ENCODE measurements around the gene GIMAP6. TPM values are rescaled to one million over a fixed set of nuclear protein-coding genes. Genes with fewer than 3 reads are reported as not detected.

Gene GIMAP6
- total and polyA plus RNA-seq, 2 of the 4 experiments (the other 2 are of a cell fraction), result not detected

DNA sequence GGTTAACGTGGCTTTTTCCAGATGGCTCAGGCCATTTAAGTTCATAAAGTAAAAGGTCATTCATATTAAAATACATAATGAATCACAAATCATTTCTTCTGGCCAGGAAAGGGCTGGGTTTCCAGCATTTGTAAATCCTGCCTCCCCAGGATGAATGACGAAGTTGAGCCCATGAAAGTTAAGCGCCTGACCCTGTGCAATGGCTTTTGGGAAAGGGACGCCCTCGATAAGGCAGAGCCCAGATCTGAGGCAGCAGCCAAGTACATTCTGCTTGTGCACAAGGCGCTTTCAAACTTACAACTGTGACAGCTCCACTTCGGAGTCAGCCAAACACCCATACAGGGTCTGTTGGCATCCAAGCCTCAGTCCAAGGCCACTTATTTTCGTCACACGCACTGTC is 2.8 kb downstream of the GIMAP6 start:
- no peaks in the 10 kb centered on the region for H3K36me3 ChIP-seq (ENCODE audit: control insufficient read depth, insufficient read depth, low read length)
- H2BK5ac ChIP-seq (ENCODE audit: low read depth, low read length, poor library complexity, severe bottlenecking), result no peak overlapping the region
- no peak overlapping the region for H2AK9ac ChIP-seq (replicated peaks; ENCODE audit: low read depth, low read length, poor library complexity)
- DNase-seq (no peak), ATAC-seq (ENCODE audit: low read depth) (no peak)
- no peak overlapping the region for H3K27ac ChIP-seq (ENCODE audit: insufficient read depth, low read length)
- ChIA-PET CTCF (no interaction called here), POLR2A (ENCODE audit: unreplicated experiment) (no interaction called here)
- no peak overlapping the region for H3K23ac ChIP-seq (ENCODE audit: low read depth, low read length)
- H3K18ac ChIP-seq (ENCODE audit: low read depth, low read length), result no peak overlapping the region
- H3K9me3 ChIP-seq (ENCODE audit: control insufficient read depth, insufficient read depth, low read length), result peaks cover 41% of the 10 kb centered on the region
- H2AK5ac ChIP-seq (ENCODE audit: low read depth, low read length), result no peak overlapping the region
- TF ChIP-seq BHLHE40 (IDR thresholded peaks at IDR 0.05; ENCODE audit: low read depth, low read length) (no peak), NFE2L2 (IDR thresholded peaks at IDR 0.05; ENCODE audit: low read depth, low read length) (no peak), RAD21 (IDR thresholded peaks at IDR 0.05; ENCODE audit: low read length) (no peak), CHD1 (IDR thresholded peaks at IDR 0.05; ENCODE audit: low read depth, low read length) (no peak), MAZ (IDR thresholded peaks at IDR 0.05; ENCODE audit: borderline replicate concordance, low read depth, low read length) (no peak), POLR2A (IDR thresholded peaks at IDR 0.05; ENCODE audit: low read depth, low read length) (no peak), SMC3 (IDR thresholded peaks at IDR 0.05; ENCODE audit: low read depth, low read length) (no peak), CTCF (conservative IDR thresholded peaks at IDR 0.05; ENCODE audit: low read depth, low read length) (no peak), CEBPB (IDR thresholded peaks at IDR 0.05; ENCODE audit: low read depth, low read length) (no peak), RFX5 (IDR thresholded peaks at IDR 0.05; ENCODE audit: low read depth, low read length) (no peak)
- H4K5ac ChIP-seq (ENCODE audit: low read depth, low read length), result no peak overlapping the region
- WGBS, 2 experiments (ENCODE audit: extremely low coverage in 2 of 2, insufficient read length in 1 of 2), result 35% methylated on average over 4 of the region's 9 CpGs; no CpG with 5 or more reads in 1 of the 2 experiments
- no peak overlapping the region for H4K91ac ChIP-seq (ENCODE audit: insufficient read depth, low read depth, low read length)
- H3K4me2 ChIP-seq (ENCODE audit: low read depth, low read length), result no peak overlapping the region
- BruUV-seq (replicated peaks), result no TSS peak
- no peak overlapping the region for H2BK120ac ChIP-seq (ENCODE audit: low read depth, low read length)
- no peaks in the 10 kb centered on the region for H3K9me1 ChIP-seq (ENCODE audit: insufficient read depth, low read length)
- H3K9ac ChIP-seq (ENCODE audit: low read depth, low read length), result no peak overlapping the region
- H4K8ac ChIP-seq (ENCODE audit: low read depth in 2 of 2, low read length in 2 of 2), result no peak overlapping the region
- intact Hi-C loops (cut with micrococcal nuclease) (no loop called here), in situ Hi-C loops (cut with MboI; ENCODE audit: low sequenced_read_pairs) (no loop called here), dilution Hi-C loops (cut with HindIII; ENCODE audit: low sequenced_read_pairs, unreplicated experiment) (no loop called here)
- H2BK20ac ChIP-seq (ENCODE audit: low read depth, low read length), result no peak overlapping the region
- no peaks in the 10 kb centered on the region for H3K79me1 ChIP-seq (ENCODE audit: low read depth in 1 of 2, low read length in 2 of 2)
- H3K4ac ChIP-seq (ENCODE audit: low read depth, low read length), result no peak overlapping the region
- no peaks in the 10 kb centered on the region for H3K27me3 ChIP-seq (ENCODE audit: control insufficient read depth, insufficient read depth, low read length)
- no peak overlapping the region for H2AFZ ChIP-seq (replicated peaks; ENCODE audit: low read length, poor library complexity)
- H4K20me1 ChIP-seq (ENCODE audit: insufficient read depth, low read length), result no peaks in the 10 kb centered on the region
- no peak overlapping the region for H2BK15ac ChIP-seq (ENCODE audit: low read depth, low read length)
- no peak overlapping the region for H3K56ac ChIP-seq (ENCODE audit: extremely low read depth, insufficient read depth, low read length)
- H3K4me1 ChIP-seq (ENCODE audit: control insufficient read depth, insufficient read depth, low read length), result no peaks in the 10 kb centered on the region
- no peak overlapping the region for H3K14ac ChIP-seq (replicated peaks; ENCODE audit: low read depth, low read length)
- H3K4me3 ChIP-seq (ENCODE audit: insufficient read depth, low read depth, low read length), result no peak overlapping the region
